ENCODE data around the gene FHIT. TPM values are rescaled to one million over a fixed set of nuclear protein-coding genes. Genes with fewer than 3 reads are reported as not detected.

The FHIT gene
- total RNA-seq, 4 donors from 2014 or later, result 5.0 to 15.3 (median 8.3) TPM

DNA sequence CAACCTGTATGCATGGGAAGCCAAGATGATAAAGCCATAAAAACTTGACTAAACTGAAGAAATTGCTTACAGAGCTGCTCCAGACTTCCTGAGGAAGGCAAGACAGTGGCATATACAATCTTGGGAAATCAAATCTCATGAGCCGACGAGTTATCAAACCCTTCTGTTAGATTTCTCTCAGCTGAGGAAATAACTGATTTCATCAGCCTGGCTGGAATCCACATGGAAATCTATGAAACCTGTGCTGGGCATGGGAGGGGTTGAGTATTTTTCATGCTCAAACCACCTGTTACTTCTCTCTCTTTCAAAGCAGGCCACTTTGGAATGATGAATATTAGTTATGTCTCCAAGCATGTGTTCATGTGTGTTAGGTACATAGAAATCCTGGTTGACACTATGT is 727.7 kb downstream of the FHIT start:
- DNase-seq (ENCODE audit: low spot score in 2 of 2), result no peak
- no peak for TF ChIP-seq POLR2A (IDR thresholded peaks at IDR 0.05)
- TF ChIP-seq, protein P1, sequence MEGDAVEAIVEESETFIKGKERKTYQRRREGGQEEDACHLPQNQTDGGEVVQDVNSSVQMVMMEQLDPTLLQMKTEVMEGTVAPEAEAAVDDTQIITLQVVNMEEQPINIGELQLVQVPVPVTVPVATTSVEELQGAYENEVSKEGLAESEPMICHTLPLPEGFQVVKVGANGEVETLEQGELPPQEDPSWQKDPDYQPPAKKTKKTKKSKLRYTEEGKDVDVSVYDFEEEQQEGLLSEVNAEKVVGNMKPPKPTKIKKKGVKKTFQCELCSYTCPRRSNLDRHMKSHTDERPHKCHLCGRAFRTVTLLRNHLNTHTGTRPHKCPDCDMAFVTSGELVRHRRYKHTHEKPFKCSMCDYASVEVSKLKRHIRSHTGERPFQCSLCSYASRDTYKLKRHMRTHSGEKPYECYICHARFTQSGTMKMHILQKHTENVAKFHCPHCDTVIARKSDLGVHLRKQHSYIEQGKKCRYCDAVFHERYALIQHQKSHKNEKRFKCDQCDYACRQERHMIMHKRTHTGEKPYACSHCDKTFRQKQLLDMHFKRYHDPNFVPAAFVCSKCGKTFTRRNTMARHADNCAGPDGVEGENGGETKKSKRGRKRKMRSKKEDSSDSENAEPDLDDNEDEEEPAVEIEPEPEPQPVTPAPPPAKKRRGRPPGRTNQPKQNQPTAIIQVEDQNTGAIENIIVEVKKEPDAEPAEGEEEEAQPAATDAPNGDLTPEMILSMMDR (IDR thresholded peaks at IDR 0.05), result no peak
- intact Hi-C loops (cut with DNase I; ENCODE audit: low total_unique reads), result no loop called here
- no peak overlapping the region for H3K4me3 ChIP-seq (ENCODE audit: low read depth, poor library complexity, severe bottlenecking)
- 57 to 80% methylated on average over 2 of the region's 2 CpGs for WGBS, 2 donors

DNA sequence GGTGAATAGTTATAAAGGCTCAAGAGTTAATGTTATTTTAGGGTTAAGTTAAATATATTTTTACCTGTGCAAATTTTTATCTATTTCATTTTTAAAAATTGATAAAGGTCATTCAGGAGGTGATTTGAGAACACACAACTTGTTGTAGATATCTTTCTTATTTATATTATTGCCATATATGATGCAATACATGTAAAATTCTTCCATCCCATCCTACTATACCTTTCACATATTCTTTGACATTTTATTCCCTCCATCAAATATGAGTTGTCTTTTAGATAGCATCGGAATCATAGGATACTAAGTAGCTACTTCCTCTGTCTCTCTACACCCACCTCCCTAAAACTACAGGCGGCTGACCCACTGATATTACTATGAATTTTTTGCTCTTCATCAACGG is 734.1 kb downstream of the FHIT start:
- intact Hi-C loops (cut with DNase I; ENCODE audit: low total_unique reads), result no loop called here
- DNase-seq (ENCODE audit: low spot score in 2 of 2), result no peak
- WGBS, 2 donors, result 90 to 95% methylated on average over 3 of the region's 3 CpGs
- TF ChIP-seq, protein P1 (IDR thresholded peaks at IDR 0.05), result no peak
- no peak for TF ChIP-seq POLR2A (IDR thresholded peaks at IDR 0.05)
- no peak overlapping the region for H3K4me3 ChIP-seq (ENCODE audit: low read depth, poor library complexity, severe bottlenecking)

DNA sequence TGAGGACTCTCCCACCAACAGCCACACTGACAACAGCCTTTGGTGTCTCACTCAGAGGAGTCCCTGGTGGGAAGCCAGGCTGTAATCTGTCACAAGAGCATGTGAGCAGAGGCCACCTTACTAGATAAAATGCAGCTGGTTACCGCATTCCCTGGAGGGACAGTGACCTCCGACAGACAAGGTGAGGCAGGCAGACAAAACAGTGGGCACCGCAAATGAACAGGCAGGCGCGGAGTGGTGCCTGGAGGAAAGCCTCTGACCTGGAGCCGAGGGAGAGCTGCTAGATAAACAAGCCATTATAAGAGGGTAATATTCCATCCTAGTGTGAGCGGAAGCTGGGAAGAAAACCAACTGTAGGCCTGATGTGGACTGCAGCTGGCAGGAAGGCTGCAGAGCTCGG is 736.4 kb downstream of the FHIT start:
- H3K4me3 ChIP-seq (ENCODE audit: low read depth, poor library complexity, severe bottlenecking), result no peak overlapping the region
- TF ChIP-seq, protein P1 (IDR thresholded peaks at IDR 0.05), result no peak
- TF ChIP-seq POLR2A (IDR thresholded peaks at IDR 0.05), result no peak
- WGBS, 2 donors, result 70 to 74% methylated on average over 8 of the region's 8 CpGs
- no peak for DNase-seq (ENCODE audit: low spot score in 2 of 2)
- intact Hi-C loops (cut with DNase I; ENCODE audit: low total_unique reads), result no loop called here

DNA sequence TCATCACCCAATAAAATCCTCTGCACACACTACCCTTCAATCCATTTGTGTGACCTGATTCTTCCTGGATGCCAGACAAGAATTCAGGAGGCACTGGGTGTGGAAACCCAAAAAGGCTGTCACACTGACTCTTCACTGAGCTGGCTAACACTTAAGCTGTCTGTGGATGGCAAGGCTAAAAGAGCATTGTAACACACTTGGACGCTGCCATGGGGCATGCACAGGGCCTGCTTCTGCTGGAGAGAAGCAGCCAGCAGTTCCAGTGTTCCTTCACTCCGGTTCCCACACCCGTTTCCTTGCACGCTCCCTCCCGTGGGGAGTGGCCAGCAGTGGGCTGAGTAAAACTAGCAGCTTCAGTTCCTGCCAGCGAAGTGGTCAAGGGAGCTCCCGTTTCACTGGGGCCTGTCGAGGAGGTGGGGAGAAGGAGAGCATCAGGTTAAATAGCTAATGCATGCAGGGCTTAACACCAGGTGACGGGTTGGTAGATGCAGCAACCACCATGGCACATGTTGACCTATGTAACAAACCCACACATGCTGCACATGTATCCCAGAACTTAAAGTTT is 737.1 kb downstream of the FHIT start:
- 86 to 90% methylated on average over 9 of the region's 9 CpGs for WGBS, 2 donors
- TF ChIP-seq, protein P1 (IDR thresholded peaks at IDR 0.05), result no peak
- TF ChIP-seq POLR2A (IDR thresholded peaks at IDR 0.05), result no peak
- intact Hi-C loops (cut with DNase I; ENCODE audit: low total_unique reads), result no loop called here
- H3K4me3 ChIP-seq (ENCODE audit: low read depth, poor library complexity, severe bottlenecking), result no peak overlapping the region
- no peak for DNase-seq (ENCODE audit: low spot score in 2 of 2)

DNA sequence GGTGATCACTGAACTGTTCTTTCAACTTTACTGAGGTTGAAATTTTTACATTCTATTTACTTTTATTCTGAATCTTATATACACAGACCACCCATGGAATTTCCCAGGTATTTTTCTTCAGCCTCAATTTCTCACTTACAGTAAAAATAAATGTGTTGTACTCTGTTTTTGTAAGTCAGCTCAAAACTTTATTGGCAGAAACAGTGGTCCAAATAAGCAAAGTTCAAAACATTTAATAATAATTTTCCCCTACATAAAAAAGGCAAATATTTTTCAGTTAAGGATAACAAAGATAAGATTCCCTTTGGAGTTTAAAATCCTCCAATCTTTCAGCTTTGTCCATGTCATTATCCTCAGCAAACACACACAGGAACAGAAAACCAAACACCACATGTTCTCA is 738.0 kb downstream of the FHIT start:
- no peak overlapping the region for H3K4me3 ChIP-seq (ENCODE audit: low read depth, poor library complexity, severe bottlenecking)
- TF ChIP-seq POLR2A (IDR thresholded peaks at IDR 0.05), result no peak
- TF ChIP-seq, protein P1 (IDR thresholded peaks at IDR 0.05), result no peak
- no peak for DNase-seq (ENCODE audit: low spot score in 2 of 2)
- intact Hi-C loops (cut with DNase I; ENCODE audit: low total_unique reads), result no loop called here

DNA sequence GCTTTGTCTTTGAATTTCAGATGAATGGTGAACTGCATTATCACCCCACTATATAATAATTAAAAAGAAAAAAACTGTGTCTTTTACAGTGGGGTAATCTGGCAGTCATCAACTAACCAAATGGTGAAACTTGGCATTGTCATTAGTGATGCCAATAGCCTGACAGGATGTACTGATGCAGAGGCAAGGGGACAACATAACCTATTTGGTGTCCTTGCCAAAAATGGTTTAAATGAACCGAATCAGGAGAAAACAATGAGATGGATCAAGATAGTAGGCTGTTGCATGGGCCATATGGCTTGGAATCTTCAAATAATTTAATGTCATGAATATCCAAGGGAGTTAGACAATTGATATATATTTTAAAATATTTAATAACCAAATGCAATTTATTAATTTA is 738.7 kb downstream of the FHIT start:
- intact Hi-C loops (cut with DNase I; ENCODE audit: low total_unique reads), result no loop called here
- 72 to 93% methylated on average over 1 of the region's 1 CpG for WGBS, 2 donors
- DNase-seq (ENCODE audit: low spot score in 2 of 2), result no peak
- TF ChIP-seq, protein P1 (IDR thresholded peaks at IDR 0.05), result no peak
- no peak for TF ChIP-seq POLR2A (IDR thresholded peaks at IDR 0.05)
- no peak overlapping the region for H3K4me3 ChIP-seq (ENCODE audit: low read depth, poor library complexity, severe bottlenecking)
